Measurements from ENCODE around the gene SNHG17. TPM values are rescaled to one million over a fixed set of nuclear protein-coding genes. Genes with fewer than 3 reads are reported as not detected.

SNHG17 gene
- total and polyA plus RNA-seq, 9 of the 15 experiments (the other 6 are each of a cell fraction or from before 2014, with no cell fraction given): 29.8 to 106 (median 57.7) TPM

GRCh38 chr20:38446441-38447209, 11.5 kb upstream of the SNHG17 start (continued):
- TF ChIP-seq HMBOX1 (IDR thresholded peaks at IDR 0.05) (no peak), MBD2 (IDR thresholded peaks at IDR 0.05; ENCODE audit: borderline replicate concordance, low read depth) (peak; percentile 86), MTA1 (IDR thresholded peaks at IDR 0.05; ENCODE audit: borderline replicate concordance) (no peak), YY1 (IDR thresholded peaks at IDR 0.05; ENCODE audit: borderline replicate concordance in 1 of 3, control insufficient read depth in 1 of 3, extremely low read depth in 1 of 3, insufficient read depth in 3 of 3, insufficient read length in 1 of 3, insufficient replicate concordance in 2 of 3, low read depth in 1 of 3, low read length in 2 of 3) (peak in 2 of 3 experiments; percentile 76 to 79), FOXA1 (IDR thresholded peaks at IDR 0.05; ENCODE audit: borderline replicate concordance) (no peak), MIER1 (IDR thresholded peaks at IDR 0.05; ENCODE audit: low read depth) (0 out of 2 replicates have a peak, but pooled peaks have one; percentile 26), ZNF41 (CRISPR knock-in tag; conservative IDR thresholded peaks at IDR 0.05) (no peak), RERE (CRISPR knock-in tag; IDR thresholded peaks at IDR 0.05; ENCODE audit: borderline replicate concordance) (0 out of 2 replicates have a peak, but pooled peaks have one; percentile 56), KLF13 (tag; IDR thresholded peaks at IDR 0.05; ENCODE audit: borderline replicate concordance, low read depth) (peak; percentile 77; the same call in 1 of the 2 replicates), DMBX1 (CRISPR knock-in tag; IDR thresholded peaks at IDR 0.05; ENCODE audit: borderline replicate concordance) (peak; percentile 61; the same call in 1 of the 2 replicates), ZNF174 (CRISPR knock-in tag; IDR thresholded peaks at IDR 0.05) (no peak), PKNOX1 (IDR thresholded peaks at IDR 0.05) (peak; percentile 39; the same call in 1 of the 2 replicates), STAT6 (CRISPR knock-in tag; IDR thresholded peaks at IDR 0.05) (no peak; the same call in 1 of the 2 replicates), CHD1 (IDR thresholded peaks at IDR 0.05; ENCODE audit: low read length) (peak; percentile 71), NCOA6 (IDR thresholded peaks at IDR 0.05) (no peak), HNRNPK (IDR thresholded peaks at IDR 0.05; ENCODE audit: low read depth, low read length, poor library complexity, severe bottlenecking) (no peak)

All from K562 (cell line).